K562 (cell line): ENCODE measurements around the gene SMG6.

Experiments
- AFF4 ChIP-seq: sonication (generic); formaldehyde crosslinking; IDR thresholded peaks from 2 replicates; pipeline ENCODE4 v1.8.0; 2023; ENCODE audit warnings: mild to moderate bottlenecking, missing genetic modification reagents
- CEBPB ChIP-seq: fragments of 450-650 bp; IDR thresholded peaks from 2 replicates; pipeline ENCODE4 v1.6.1; 2016; ENCODE audit warnings: missing genetic modification characterization, missing compliant biosample characterization
- CTCF ChIP-seq, 3 experiments: IDR thresholded peaks in 2 of 3; conservative IDR thresholded peaks in 1 of 3; 2 replicates each; pipeline ENCODE4 v1.5.1; 2011 to 2012; ENCODE audit warnings: low read length in 3 of 3, mild to moderate bottlenecking in 3 of 3, control low read depth in 2 of 3, improper control_type of control experiment in 1 of 3, inconsistent platforms in 1 of 3, low read depth in 1 of 3, mixed read lengths in 1 of 3, moderate library complexity in 1 of 3; ENCODE audit not compliant: insufficient read depth in 2 of 3
- EZH2 ChIP-seq: IDR thresholded peaks from 2 replicates; pipeline ENCODE4 v1.6.1; 2012; ENCODE audit warnings: low read depth, mild to moderate bottlenecking, inconsistent platforms, low read length, borderline replicate concordance
- KAT7 ChIP-seq: sonication (generic); formaldehyde crosslinking; IDR thresholded peaks from 2 replicates; pipeline ENCODE4 v1.8.0; 2022; ENCODE audit warnings: missing genetic modification reagents, mild to moderate bottlenecking, borderline replicate concordance
- NR1H2 ChIP-seq: sonication (generic); formaldehyde crosslinking; IDR thresholded peaks from 2 replicates; pipeline ENCODE4 v1.4.0; 2020; ENCODE audit warnings: mild to moderate bottlenecking, missing genetic modification reagents
- POLR2AphosphoS5 ChIP-seq: IDR thresholded peaks from 2 replicates; pipeline ENCODE4 v1.6.1; 2011; ENCODE audit warnings: mild to moderate bottlenecking, low read depth, low read length, moderate library complexity; ENCODE audit not compliant: control insufficient read depth, insufficient read depth
- SMC3 ChIP-seq: conservative IDR thresholded peaks from 2 replicates; pipeline ENCODE4 v1.6.1; 2011; ENCODE audit warnings: low read depth, low read length, improper control_type of control experiment; ENCODE audit not compliant: insufficient read depth
- YY1 ChIP-seq, 3 experiments: IDR thresholded peaks; 2 replicates each; pipeline ENCODE4 v1.6.1; 2011; ENCODE audit warnings: low read length in 2 of 3, mild to moderate bottlenecking in 2 of 3, moderate library complexity in 2 of 3, borderline replicate concordance in 1 of 3, control low read depth in 1 of 3, low read depth in 1 of 3; ENCODE audit not compliant: insufficient read depth in 3 of 3, insufficient replicate concordance in 2 of 3, control insufficient read depth in 1 of 3, insufficient read length in 1 of 3; ENCODE audit errors: extremely low read depth in 1 of 3
- ZNF124 ChIP-seq: sonication (generic); formaldehyde crosslinking; IDR thresholded peaks from 2 replicates; pipeline ENCODE4 v1.8.1; 2022; ENCODE audit warnings: missing genetic modification reagents
- TF ChIP-seq, protein P1 (sequence below), 2 experiments: fragments of 450-650 bp; formaldehyde crosslinking in 1 of 2; IDR thresholded peaks; 2 replicates each; pipeline versions ENCODE4 v1.4.0 to v1.6.1; 2014 to 2020; ENCODE audit warnings: mild to moderate bottlenecking in 2 of 2, borderline replicate concordance in 1 of 2, low read depth in 1 of 2

DNA sequence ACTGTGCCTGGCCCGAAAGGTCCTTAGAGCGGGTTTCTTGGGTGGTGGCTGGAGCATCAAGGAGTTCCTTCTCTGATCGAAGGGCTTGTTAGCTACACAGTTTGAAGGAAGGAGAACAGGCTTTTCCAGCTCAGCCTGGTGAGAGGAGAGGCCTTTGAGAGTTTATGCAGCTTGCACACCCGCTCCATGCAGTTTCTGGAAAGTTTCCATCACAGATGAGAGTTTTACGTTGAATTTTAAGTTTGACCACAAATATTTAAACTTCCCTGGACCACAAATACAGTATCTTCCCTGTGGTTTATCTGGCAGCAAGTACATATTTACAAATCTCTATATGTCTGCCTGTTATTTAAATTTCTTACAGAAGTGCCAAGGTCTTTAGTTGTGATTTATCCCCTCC lies 191.9 kb downstream of the SMG6 start:
- TF ChIP-seq CTCF (IDR thresholded peaks at IDR 0.05 in 2 of 3, conservative IDR thresholded peaks at IDR 0.05 in 1 of 3; ENCODE audit: insufficient read depth in 2 of 3, low read depth in 1 of 3, low read length in 3 of 3) (no peak), SMC3 (no peak), EZH2 (no peak), KAT7 (no peak), YY1 (IDR thresholded peaks at IDR 0.05; ENCODE audit: borderline replicate concordance in 1 of 3, control insufficient read depth in 1 of 3, extremely low read depth in 1 of 3, insufficient read depth in 3 of 3, insufficient read length in 1 of 3, insufficient replicate concordance in 2 of 3, low read depth in 1 of 3, low read length in 2 of 3) (no peak), NR1H2 (CRISPR knock-in tag) (no peak), POLR2AphosphoS5 (no peak), CEBPB (tag) (no peak), AFF4 (CRISPR knock-in tag) (no peak), ZNF124 (CRISPR knock-in tag) (no peak)
- TF ChIP-seq, protein P1, sequence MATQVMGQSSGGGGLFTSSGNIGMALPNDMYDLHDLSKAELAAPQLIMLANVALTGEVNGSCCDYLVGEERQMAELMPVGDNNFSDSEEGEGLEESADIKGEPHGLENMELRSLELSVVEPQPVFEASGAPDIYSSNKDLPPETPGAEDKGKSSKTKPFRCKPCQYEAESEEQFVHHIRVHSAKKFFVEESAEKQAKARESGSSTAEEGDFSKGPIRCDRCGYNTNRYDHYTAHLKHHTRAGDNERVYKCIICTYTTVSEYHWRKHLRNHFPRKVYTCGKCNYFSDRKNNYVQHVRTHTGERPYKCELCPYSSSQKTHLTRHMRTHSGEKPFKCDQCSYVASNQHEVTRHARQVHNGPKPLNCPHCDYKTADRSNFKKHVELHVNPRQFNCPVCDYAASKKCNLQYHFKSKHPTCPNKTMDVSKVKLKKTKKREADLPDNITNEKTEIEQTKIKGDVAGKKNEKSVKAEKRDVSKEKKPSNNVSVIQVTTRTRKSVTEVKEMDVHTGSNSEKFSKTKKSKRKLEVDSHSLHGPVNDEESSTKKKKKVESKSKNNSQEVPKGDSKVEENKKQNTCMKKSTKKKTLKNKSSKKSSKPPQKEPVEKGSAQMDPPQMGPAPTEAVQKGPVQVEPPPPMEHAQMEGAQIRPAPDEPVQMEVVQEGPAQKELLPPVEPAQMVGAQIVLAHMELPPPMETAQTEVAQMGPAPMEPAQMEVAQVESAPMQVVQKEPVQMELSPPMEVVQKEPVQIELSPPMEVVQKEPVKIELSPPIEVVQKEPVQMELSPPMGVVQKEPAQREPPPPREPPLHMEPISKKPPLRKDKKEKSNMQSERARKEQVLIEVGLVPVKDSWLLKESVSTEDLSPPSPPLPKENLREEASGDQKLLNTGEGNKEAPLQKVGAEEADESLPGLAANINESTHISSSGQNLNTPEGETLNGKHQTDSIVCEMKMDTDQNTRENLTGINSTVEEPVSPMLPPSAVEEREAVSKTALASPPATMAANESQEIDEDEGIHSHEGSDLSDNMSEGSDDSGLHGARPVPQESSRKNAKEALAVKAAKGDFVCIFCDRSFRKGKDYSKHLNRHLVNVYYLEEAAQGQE (IDR thresholded peaks at IDR 0.05; ENCODE audit: borderline replicate concordance) = no peak
- TF ChIP-seq, protein P1 (CRISPR knock-in tag; IDR thresholded peaks at IDR 0.05; ENCODE audit: low read depth) = no peak
